Endodermal cell (in vitro differentiated cells): ENCODE data around the gene PLCXD3. TPM values are rescaled to one million over a fixed set of nuclear protein-coding genes. Genes with fewer than 3 reads are reported as not detected.
A peak's percentile ranks its signal among the peaks of the same experiment; 100 is the strongest.

ENCODE experiments used
- DNase-seq: peaks from one replicate; pipeline ENCODE4 v3.0.0-alpha.2; 2017
- H3K27ac ChIP-seq: 2 replicates; pipeline ENCODE4 v1.5.1; 2013; ENCODE audit warnings: mild to moderate bottlenecking, low read depth, low read length, moderate library complexity
- H3K27me3 ChIP-seq: 2 replicates; pipeline ENCODE4 v1.6.1; 2013; ENCODE audit warnings: mild to moderate bottlenecking, low read length, moderate library complexity; ENCODE audit not compliant: insufficient read depth, control insufficient read depth, poor library complexity, severe bottlenecking
- H3K36me3 ChIP-seq: 2 replicates; pipeline ENCODE4 v1.7.0; 2013; ENCODE audit warnings: mild to moderate bottlenecking, low read length, moderate library complexity; ENCODE audit not compliant: control insufficient read depth, insufficient read depth
- H3K4me1 ChIP-seq: one replicate; pipeline ENCODE4 v1.7.0; 2013; ENCODE audit warnings: low read length; ENCODE audit not compliant: control insufficient read depth, insufficient read depth
- H3K4me3 ChIP-seq: 2 replicates; pipeline ENCODE4 v1.5.1; 2013; ENCODE audit warnings: mild to moderate bottlenecking, low read length, moderate library complexity
- H3K9ac ChIP-seq: 2 replicates; pipeline ENCODE4 v1.6.1; 2013; ENCODE audit warnings: mild to moderate bottlenecking, low read length, moderate library complexity; ENCODE audit not compliant: poor library complexity, severe bottlenecking; ENCODE audit errors: extremely low read depth
- H3K9me3 ChIP-seq: 2 replicates; pipeline ENCODE4 v1.6.1; 2013; ENCODE audit warnings: mild to moderate bottlenecking, low read length, moderate library complexity; ENCODE audit not compliant: control insufficient read depth
- H3K27ac Mint-ChIP-seq: 2 replicates; pipeline ENCODE4 v1.8.0; 2020; ENCODE audit warnings: mixed read lengths
- H3K27me3 Mint-ChIP-seq: 2 replicates; pipeline ENCODE4 v1.8.0; 2021; ENCODE audit warnings: mild to moderate bottlenecking, mixed read lengths; ENCODE audit not compliant: insufficient read depth
- H3K36me3 Mint-ChIP-seq: 2 replicates; pipeline ENCODE4 v1.8.0; 2020; ENCODE audit warnings: low read depth, mixed read lengths
- H3K4me1 Mint-ChIP-seq: 2 replicates; pipeline ENCODE4 v1.8.0; 2020; ENCODE audit warnings: mixed read lengths
- H3K4me3 Mint-ChIP-seq: 2 replicates; pipeline ENCODE4 v1.8.0; 2020; ENCODE audit warnings: mild to moderate bottlenecking, moderate library complexity, mixed read lengths
- H3K9me3 Mint-ChIP-seq: 2 replicates; pipeline ENCODE4 v1.8.0; 2020; ENCODE audit warnings: mild to moderate bottlenecking, mixed read lengths
- CTCF ChIP-seq: fragments of 200-600 bp; sonication (generic); conservative IDR thresholded peaks from 2 replicates; pipeline ENCODE4 v1.5.0; 2021; ENCODE audit warnings: antibody characterized with exemption, mild to moderate bottlenecking
- WGBS, 2 experiments: methylation state at CpG; one replicate each; pipeline versions ENCODE4 v1.1.5 to v1.1.7; 2013; ENCODE audit warnings: missing lambda C conversion rate in 2 of 2, mixed read lengths in 1 of 2; ENCODE audit not compliant: insufficient coverage in 1 of 2, insufficient read length in 1 of 2; 5-methylcytosine and 5-hydroxymethylcytosine counted together
- total RNA-seq, 2 donors: library from RNA; stranded (reverse); fragmentation: NEBNext Ultra II Directional in 1 of 2; extraction: Animal tissue kit (Norgen Biotek cat#: 25700) in 1 of 2; gene quantifications; 2 replicates in 1 of 2; 3 replicates in 1 of 2; pipeline ENCODE4 v1.2.1, GENCODE V29; 2021

The PLCXD3 gene
- total RNA-seq, 2 donors from 2014 or later, result 41.8 to 43.3 TPM

- no peak for TF ChIP-seq CTCF
- no peak for DNase-seq
- Histone ChIP-seq H3K9ac (no peak overlapping the region), H3K27me3 (no peaks in the 10 kb centered on the region), H3K4me3 (no peak overlapping the region), H3K9me3 (no peaks in the 10 kb centered on the region), H3K27ac (no peak overlapping the region), H3K4me1 (no peaks in the 10 kb centered on the region), H3K36me3 (no peaks in the 10 kb centered on the region)
- H3K27ac Mint-ChIP-seq, result no peak overlapping the region
- no peak overlapping the region for H3K4me3 Mint-ChIP-seq
- peaks cover 15% of the 10 kb centered on the region for H3K4me1 Mint-ChIP-seq
- H3K36me3 Mint-ChIP-seq, result peaks cover 21% of the 10 kb centered on the region
- H3K27me3 Mint-ChIP-seq, result no peaks in the 10 kb centered on the region
- peaks cover 7% of the 10 kb centered on the region for H3K9me3 Mint-ChIP-seq
Observed at GRCh38 chr5:41337216-41337615, 173.2 kb downstream of the PLCXD3 start.

GRCh38 chr5:41336471-41336870, 173.9 kb downstream of the PLCXD3 start:
- Histone ChIP-seq H3K27ac (peak overlapping the region; percentile 5), H3K4me1 (no peaks in the 10 kb centered on the region), H3K9me3 (no peaks in the 10 kb centered on the region), H3K4me3 (no peak overlapping the region), H3K9ac (no peak overlapping the region), H3K36me3 (no peaks in the 10 kb centered on the region), H3K27me3 (no peaks in the 10 kb centered on the region)
- no peak for DNase-seq
- Mint-ChIP-seq H3K27ac (no peak overlapping the region), H3K9me3 (peaks cover 7% of the 10 kb centered on the region), H3K4me3 (no peak overlapping the region), H3K27me3 (no peaks in the 10 kb centered on the region), H3K4me1 (peaks cover 15% of the 10 kb centered on the region), H3K36me3 (peaks cover 15% of the 10 kb centered on the region)
- TF ChIP-seq CTCF, result no peak
- WGBS, 2 experiments, result 80% methylated on average over 1 of the region's 1 CpG; no CpG with 5 or more reads in 1 of the 2 experiments

GRCh38 chr5:41335596-41336181, 174.7 kb downstream of the PLCXD3 start:
- Mint-ChIP-seq H3K27me3 (no peaks in the 10 kb centered on the region), H3K9me3 (peaks cover 7% of the 10 kb centered on the region), H3K4me3 (no peak overlapping the region), H3K36me3 (peaks cover 11% of the 10 kb centered on the region), H3K27ac (no peak overlapping the region), H3K4me1 (peaks cover 15% of the 10 kb centered on the region)
- no peaks in the 10 kb centered on the region for H3K36me3 ChIP-seq
- no peaks in the 10 kb centered on the region for H3K4me1 ChIP-seq
- no peak overlapping the region for H3K27ac ChIP-seq
- WGBS, 2 experiments, result 100% methylated on average over 3 of the region's 4 CpGs; no CpG with 5 or more reads in 1 of the 2 experiments
- H3K9me3 ChIP-seq, result no peaks in the 10 kb centered on the region
- no peak overlapping the region for H3K9ac ChIP-seq
- no peak for TF ChIP-seq CTCF
- no peak overlapping the region for H3K4me3 ChIP-seq
- no peaks in the 10 kb centered on the region for H3K27me3 ChIP-seq
- DNase-seq, result no peak
